Activated CD8-positive, alpha-beta T cell treated with anti-CD3 and anti-CD28 coated beads, Interleukin-2, amount 10 ng/mL, durations not matched to agents 7 days and 5 days (primary cell): ENCODE measurements around the gene IQCH. TPM values are rescaled to one million over a fixed set of nuclear protein-coding genes. Genes with fewer than 3 reads are reported as not detected.

Source experiments
- ATAC-seq: fragments of 150-1000 bp; cut with Tn5 transposase; one replicate; pipeline ENCODE4 v1.10.0; 2021; ENCODE audit warnings: moderate library complexity
- CTCF ChIA-PET: fragments of 350-600 bp; sonication (Branson Sonifier 250); formaldehyde crosslinking; loops from one replicate; lab custom pipeline; 2021; ENCODE audit warnings: antibody characterized with exemption; lab: Charles Lee
- POLR2A ChIA-PET: fragments of 350-600 bp; sonication (Branson Sonifier 250); formaldehyde crosslinking; loops from one replicate; lab custom pipeline; 2021; ENCODE audit warnings: antibody characterized with exemption; lab: Charles Lee
- DNase-seq: peaks from one replicate; pipeline ENCODE4 v3.0.0-alpha.2; 2020
- H3K27ac Mint-ChIP-seq: one replicate; pipeline ENCODE4 v1.8.0; 2021; ENCODE audit warnings: mild to moderate bottlenecking, mixed read lengths
- H3K27me3 Mint-ChIP-seq: one replicate; pipeline ENCODE4 v1.8.0; 2021; ENCODE audit warnings: low read depth, mixed read lengths
- H3K36me3 Mint-ChIP-seq: one replicate; pipeline ENCODE4 v1.8.0; 2021; ENCODE audit warnings: low read depth, mixed read lengths
- H3K4me1 Mint-ChIP-seq: one replicate; pipeline ENCODE4 v1.8.0; 2021; ENCODE audit warnings: low read depth, mixed read lengths
- H3K4me3 Mint-ChIP-seq: one replicate; pipeline ENCODE4 v1.8.0; 2021; ENCODE audit warnings: mild to moderate bottlenecking, mixed read lengths
- H3K9me3 Mint-ChIP-seq: one replicate; pipeline ENCODE4 v1.8.0; 2022; ENCODE audit warnings: mixed read lengths; ENCODE audit not compliant: insufficient read depth
- total RNA-seq, 2 experiments: library from RNA; stranded (reverse); gene quantifications; one replicate each; pipeline ENCODE4 v1.2.3, GENCODE V29; 2021

IQCH gene
- total RNA-seq, 2 experiments from 2014 or later, result 0.97 to 2.2 TPM

DNA sequence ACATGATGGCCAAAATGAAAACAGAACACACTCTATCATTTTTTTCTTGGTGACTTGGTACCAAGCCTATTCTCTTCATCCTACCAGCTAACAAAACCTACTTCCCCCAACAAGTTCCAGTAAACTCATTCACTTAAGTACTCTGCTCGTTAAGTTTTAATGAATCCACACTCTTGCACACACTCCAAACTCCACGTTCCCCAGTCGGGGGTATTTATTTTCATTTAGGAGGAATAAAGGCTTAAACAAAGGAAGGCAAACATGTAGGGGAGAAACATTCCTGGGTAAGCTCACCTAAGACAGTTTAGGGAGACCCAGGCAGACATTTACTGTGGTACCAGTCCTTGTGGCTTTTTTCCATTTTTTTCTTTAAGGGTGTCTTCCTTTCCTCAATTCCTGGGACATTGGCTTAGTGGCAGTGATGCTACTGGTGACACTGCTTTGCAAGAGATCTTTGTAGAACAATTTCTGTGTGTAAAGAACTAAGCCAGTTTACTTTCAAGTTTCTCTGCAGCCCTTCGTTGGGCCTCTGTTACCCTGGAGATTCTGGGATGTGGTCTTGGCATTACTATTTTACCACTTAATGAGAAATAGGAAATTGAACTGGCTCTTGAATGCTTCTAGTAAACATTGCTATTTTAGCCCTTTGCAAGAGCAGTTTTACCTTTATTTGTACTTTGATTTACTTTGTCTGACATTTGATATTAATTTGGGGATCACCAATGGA, 149.0 kb downstream of the IQCH start:
- H3K27ac Mint-ChIP-seq, result no peak overlapping the region
- peaks cover 14% of the 10 kb centered on the region for H3K27me3 Mint-ChIP-seq
- ChIA-PET CTCF (no interaction called here), POLR2A (no interaction called here)
- no peaks in the 10 kb centered on the region for H3K36me3 Mint-ChIP-seq
- no peaks in the 10 kb centered on the region for H3K9me3 Mint-ChIP-seq
- H3K4me3 Mint-ChIP-seq, result no peak overlapping the region
- no peak for ATAC-seq
- no peaks in the 10 kb centered on the region for H3K4me1 Mint-ChIP-seq
- no peak for DNase-seq

DNA sequence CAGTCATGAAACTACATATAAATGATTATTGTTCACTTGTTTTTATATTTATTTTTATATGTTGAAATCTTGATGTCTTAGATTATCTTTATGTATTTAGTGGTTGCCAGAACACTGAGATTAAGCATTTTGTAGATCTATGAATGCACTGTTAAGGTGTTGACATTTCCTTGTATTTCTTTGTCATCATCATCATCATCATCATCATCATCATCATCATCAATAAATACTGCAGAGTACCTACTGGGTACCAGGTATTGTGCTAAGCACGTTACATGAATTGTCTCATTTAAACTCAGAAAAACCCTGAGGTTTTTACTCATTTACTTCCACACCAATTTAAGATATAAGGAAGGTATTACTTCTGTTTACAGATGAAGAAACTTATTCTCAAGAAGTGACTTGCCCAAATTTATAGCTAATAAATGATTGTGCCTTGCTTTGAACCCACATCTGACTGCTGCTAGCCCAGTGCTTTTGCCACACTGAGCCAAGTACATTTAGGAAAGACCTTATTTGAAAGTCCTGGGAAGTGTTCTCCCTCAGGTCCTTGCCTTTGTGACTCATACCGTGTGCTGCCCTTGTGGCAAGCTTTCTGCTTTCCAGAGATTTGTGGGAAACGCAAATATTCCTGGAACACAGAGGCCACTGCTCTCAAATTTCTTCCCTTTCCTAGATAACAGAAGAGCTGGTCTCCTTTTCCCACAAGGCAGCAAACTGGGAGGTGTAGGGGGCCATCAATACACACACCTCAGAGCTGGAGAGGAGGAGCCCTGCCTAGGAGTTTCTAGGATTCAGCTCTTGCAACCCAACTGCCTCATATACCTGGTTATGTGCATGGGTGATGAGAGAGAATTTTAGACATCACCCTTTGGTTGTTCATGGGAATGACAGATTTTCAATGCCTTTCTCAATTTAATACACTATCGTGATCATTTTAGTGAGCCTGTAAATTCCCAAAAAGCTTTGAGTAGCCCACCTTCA, 150.9 kb downstream of the IQCH start:
- H3K27me3 Mint-ChIP-seq, result peaks cover 11% of the 10 kb centered on the region
- POLR2A ChIA-PET, result no interaction called here
- no peaks in the 10 kb centered on the region for H3K36me3 Mint-ChIP-seq
- H3K9me3 Mint-ChIP-seq, result no peaks in the 10 kb centered on the region
- ATAC-seq (no peak), DNase-seq (no peak)
- no peak overlapping the region for H3K4me3 Mint-ChIP-seq
- no peak overlapping the region for H3K27ac Mint-ChIP-seq
- CTCF ChIA-PET, result no interaction called here
- peaks cover 8% of the 10 kb centered on the region for H3K4me1 Mint-ChIP-seq

DNA sequence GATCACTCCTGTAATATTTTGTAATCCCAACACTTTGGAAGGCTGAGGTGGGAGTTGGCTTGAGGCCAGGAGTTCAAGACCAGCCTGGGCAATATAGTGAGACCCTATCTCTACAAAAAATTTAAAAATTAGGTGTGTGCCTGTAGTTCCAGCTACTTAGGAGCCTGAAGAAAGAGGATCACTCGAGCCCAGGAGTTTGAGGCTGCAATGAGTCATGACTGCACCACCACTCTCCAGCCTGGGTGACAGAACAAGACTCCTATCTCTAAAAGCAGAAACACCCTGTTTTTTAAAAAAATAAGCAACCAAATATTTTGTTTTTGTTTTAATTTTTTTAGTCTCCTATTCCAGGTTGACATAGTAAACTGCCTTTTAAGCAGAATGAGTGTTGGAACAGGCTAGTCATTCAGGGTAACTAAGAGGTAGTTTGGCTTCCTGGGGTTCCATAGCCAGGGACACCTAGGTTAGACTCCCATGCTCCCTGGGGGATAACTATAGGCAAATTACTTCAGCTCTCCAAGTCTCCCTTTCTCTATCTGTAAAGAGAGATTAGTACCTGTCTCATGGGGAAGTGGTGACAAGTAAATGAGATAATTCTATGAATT, 151.8 kb downstream of the IQCH start:
- peaks cover 4% of the 10 kb centered on the region for H3K9me3 Mint-ChIP-seq
- H3K36me3 Mint-ChIP-seq, result no peaks in the 10 kb centered on the region
- ChIA-PET POLR2A (no interaction called here), CTCF (no interaction called here)
- DNase-seq, result no peak
- H3K4me3 Mint-ChIP-seq, result no peak overlapping the region
- peaks cover 8% of the 10 kb centered on the region for H3K4me1 Mint-ChIP-seq
- peaks cover 9% of the 10 kb centered on the region for H3K27me3 Mint-ChIP-seq
- ATAC-seq, result no peak
- H3K27ac Mint-ChIP-seq, result no peak overlapping the region

DNA sequence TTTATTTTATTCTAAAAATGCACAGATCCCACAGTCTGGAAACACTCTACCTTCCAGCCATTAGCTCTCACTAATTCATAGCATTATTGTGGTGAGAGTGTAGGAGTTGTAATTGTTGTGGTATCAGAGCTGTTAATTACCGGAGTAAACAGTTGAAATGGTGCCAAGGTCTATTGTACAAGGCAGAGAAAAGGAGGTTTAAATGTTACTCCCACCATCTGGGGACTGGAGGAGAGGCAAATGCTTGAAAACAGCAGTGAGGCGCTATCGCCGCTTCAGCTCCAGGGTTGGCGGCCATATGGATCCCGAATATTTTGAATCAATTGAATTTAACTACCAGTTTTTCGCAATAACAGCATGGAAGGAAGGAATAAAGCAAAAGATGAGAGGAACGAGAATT, 153.2 kb downstream of the IQCH start:
- Mint-ChIP-seq H3K27me3 (peaks cover 5% of the 10 kb centered on the region), H3K4me3 (no peak overlapping the region), H3K4me1 (peaks cover 8% of the 10 kb centered on the region), H3K27ac (no peak overlapping the region), H3K9me3 (peaks cover 5% of the 10 kb centered on the region), H3K36me3 (no peaks in the 10 kb centered on the region)
- ChIA-PET POLR2A (interaction anchor here (0.6 kb wide), 1 partner anchor 100 kb away, joined by 3 read pairs; no protein-coding TSS in a partner anchor), CTCF (interaction anchor here (1.3 kb wide), 1 partner anchor 505 kb away, joined by 3 read pairs; no protein-coding TSS in a partner anchor)
- DNase-seq, result no peak
- ATAC-seq, result no peak

DNA sequence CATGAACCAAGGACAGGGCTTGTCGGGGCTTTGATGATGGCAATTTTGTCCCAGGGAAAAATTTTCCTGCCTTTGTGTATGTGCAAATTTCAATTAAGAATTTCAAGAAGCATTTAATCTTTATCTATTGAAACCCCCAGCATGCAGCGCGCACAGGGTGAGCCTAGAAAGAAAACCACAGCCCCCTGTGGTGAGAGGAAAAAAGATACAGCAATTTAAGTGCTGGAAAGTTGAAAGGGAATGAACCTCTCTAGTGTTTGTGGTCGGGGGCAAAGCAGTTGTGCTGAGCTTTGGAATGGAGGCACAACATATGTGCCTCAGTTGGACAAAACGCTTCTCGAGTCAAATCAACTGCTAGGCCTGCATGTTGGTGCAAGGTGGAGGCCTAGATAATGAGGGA, 154.6 kb downstream of the IQCH start:
- Mint-ChIP-seq H3K9me3 (peaks cover 5% of the 10 kb centered on the region), H3K27me3 (no peaks in the 10 kb centered on the region), H3K36me3 (no peaks in the 10 kb centered on the region), H3K4me1 (peaks cover 8% of the 10 kb centered on the region), H3K27ac (no peak overlapping the region), H3K4me3 (no peak overlapping the region)
- ChIA-PET CTCF (no interaction called here), POLR2A (no interaction called here)
- ATAC-seq (no peak), DNase-seq (no peak)

DNA sequence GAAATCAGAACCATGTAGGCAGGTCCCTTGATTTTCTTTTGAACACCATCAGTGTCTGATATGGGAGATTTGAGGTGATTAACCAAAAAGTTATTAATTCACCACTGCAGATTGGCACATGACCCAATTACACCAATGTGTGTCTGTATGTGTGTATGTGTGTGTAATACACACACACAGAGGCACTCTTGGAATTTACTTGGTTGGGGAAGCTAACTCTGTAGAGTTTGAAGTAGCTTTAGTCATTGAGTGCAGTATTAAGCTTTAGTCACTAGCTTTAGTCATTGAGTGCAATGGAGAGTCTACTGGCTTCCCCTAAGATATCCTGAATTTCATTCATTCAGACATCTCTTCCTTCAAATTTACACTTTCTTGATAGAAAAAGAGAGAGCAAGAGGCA, 156.9 kb downstream of the IQCH start:
- no peaks in the 10 kb centered on the region for H3K36me3 Mint-ChIP-seq
- DNase-seq (no peak), ATAC-seq (no peak)
- no peak overlapping the region for H3K27ac Mint-ChIP-seq
- no peaks in the 10 kb centered on the region for H3K27me3 Mint-ChIP-seq
- peaks cover 5% of the 10 kb centered on the region for H3K9me3 Mint-ChIP-seq
- no peak overlapping the region for H3K4me3 Mint-ChIP-seq
- peaks cover 8% of the 10 kb centered on the region for H3K4me1 Mint-ChIP-seq
- CTCF ChIA-PET, result no interaction called here
- POLR2A ChIA-PET, result no interaction called here

DNA sequence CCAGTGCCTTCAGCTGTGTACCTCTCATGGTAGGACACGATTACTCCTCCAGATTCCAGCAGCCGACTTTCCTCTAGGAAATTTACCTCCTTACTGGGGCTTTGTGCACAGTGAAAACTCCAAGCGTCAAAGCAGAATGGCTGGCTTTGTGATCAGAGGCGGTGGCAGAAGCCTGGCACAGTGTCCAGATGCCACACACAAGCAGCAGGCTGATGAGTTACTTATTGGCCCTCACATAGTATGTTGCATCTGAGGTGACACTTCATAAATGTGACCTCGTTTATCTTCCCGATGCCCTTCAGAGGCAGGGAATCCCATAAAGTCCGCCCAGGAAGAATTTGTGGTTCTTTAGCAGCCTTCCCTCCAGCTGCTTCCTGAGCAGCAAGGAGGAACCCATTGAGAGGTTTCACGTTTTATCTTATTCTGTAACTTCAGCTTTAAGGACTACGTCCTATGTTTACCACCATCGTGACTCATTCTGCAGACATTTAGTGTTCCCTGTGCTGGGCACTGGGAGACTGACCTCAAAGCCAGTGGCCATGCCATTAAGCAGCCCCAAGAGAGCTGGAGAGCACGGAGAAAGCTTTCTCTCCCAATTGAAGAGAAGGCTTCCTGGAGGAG, 159.3 kb downstream of the IQCH start:
- no peaks in the 10 kb centered on the region for H3K27me3 Mint-ChIP-seq
- DNase-seq, result no peak
- no peak overlapping the region for H3K4me3 Mint-ChIP-seq
- H3K27ac Mint-ChIP-seq, result no peak overlapping the region
- H3K4me1 Mint-ChIP-seq, result peaks cover 8% of the 10 kb centered on the region
- CTCF ChIA-PET, result interaction anchor here (0.7 to 1.6 kb wide), 3 partner anchors 17 to 63 kb away, joined by 3 to 5 read pairs (median 3); no protein-coding TSS in a partner anchor
- peaks cover 5% of the 10 kb centered on the region for H3K9me3 Mint-ChIP-seq
- no peaks in the 10 kb centered on the region for H3K36me3 Mint-ChIP-seq
- no peak for ATAC-seq
- POLR2A ChIA-PET, result no interaction called here

DNA sequence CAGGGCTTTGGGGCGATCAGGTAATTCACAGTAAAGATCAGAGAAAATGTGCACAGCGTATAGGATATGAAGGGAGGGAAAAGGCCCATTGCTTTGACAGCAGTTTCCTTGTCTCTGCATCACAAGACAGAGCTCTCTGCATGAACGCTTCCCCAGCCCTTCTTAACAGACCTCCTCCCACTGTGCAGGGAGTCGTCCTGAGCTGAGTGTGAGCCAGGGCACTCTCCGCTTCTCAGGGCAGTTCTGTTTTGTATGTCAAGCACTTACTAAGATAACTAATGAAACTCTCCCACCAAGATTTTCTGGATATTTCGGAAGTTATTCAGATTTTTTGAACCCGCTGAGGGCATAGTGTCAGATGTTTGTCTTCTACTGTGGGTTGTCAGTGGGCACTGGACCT, 160.6 kb downstream of the IQCH start:
- peaks cover 5% of the 10 kb centered on the region for H3K9me3 Mint-ChIP-seq
- DNase-seq, result no peak
- H3K27me3 Mint-ChIP-seq, result no peaks in the 10 kb centered on the region
- H3K36me3 Mint-ChIP-seq, result no peaks in the 10 kb centered on the region
- no peak overlapping the region for H3K27ac Mint-ChIP-seq
- ChIA-PET POLR2A (no interaction called here), CTCF (interaction anchor here (0.7 kb wide), 1 partner anchor 18 kb away, joined by 3 read pairs; no protein-coding TSS in a partner anchor)
- H3K4me3 Mint-ChIP-seq, result no peak overlapping the region
- peaks cover 3% of the 10 kb centered on the region for H3K4me1 Mint-ChIP-seq
- ATAC-seq, result no peak

DNA sequence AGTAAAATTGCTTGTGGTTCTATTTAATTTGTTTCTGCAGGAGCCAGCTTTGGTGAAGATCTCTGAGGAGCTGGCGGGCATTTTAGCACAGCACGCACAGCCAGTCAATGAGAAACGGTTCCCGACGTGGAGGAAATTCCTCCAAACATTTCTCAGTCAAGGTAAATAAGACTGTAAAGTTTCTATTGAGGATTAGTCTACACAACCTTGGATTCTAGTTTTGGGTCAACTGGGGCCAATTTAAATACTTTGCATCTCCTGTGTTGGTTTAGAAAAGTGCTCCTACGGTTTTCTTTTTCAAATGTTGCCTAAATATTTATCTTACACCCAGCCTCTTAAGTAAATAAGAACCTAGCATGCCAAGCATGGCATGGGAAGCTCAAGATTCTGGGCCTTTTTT, 162.3 kb downstream of the IQCH start:
- Mint-ChIP-seq H3K36me3 (no peaks in the 10 kb centered on the region), H3K27me3 (no peaks in the 10 kb centered on the region), H3K4me1 (no peaks in the 10 kb centered on the region), H3K27ac (no peak overlapping the region), H3K4me3 (no peak overlapping the region), H3K9me3 (no peaks in the 10 kb centered on the region)
- ATAC-seq (no peak), DNase-seq (no peak)
- ChIA-PET POLR2A (no interaction called here), CTCF (no interaction called here)

DNA sequence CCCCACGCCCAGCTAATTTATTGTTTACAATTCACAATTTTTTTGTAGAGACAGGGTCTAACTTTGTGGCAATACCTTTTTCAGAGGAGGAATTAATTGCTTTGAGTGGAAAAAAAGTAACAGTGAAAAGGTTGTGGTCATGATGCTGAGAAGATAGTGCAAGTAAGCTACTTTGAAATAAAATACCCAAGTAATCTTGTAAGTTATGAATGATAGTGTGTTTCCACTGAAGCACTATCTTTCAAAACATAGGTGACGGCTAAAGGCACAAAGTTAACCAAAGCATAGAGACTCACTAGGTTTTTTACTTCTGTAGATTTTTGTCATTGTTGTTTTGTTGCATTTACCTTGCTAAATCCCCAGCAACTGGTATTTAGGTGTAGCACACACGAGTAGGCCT, 165.1 kb downstream of the IQCH start:
- POLR2A ChIA-PET, result interaction anchor here (0.7 kb wide), 1 partner anchor 9 kb away, joined by 3 read pairs; no protein-coding TSS in a partner anchor
- no peak for ATAC-seq
- H3K27ac Mint-ChIP-seq, result no peak overlapping the region
- H3K9me3 Mint-ChIP-seq, result no peaks in the 10 kb centered on the region
- CTCF ChIA-PET, result interaction anchor here (1.3 kb wide), 1 partner anchor 13 kb away, joined by 5 read pairs; no protein-coding TSS in a partner anchor
- H3K4me3 Mint-ChIP-seq, result no peak overlapping the region
- DNase-seq, result no peak
- H3K4me1 Mint-ChIP-seq, result no peaks in the 10 kb centered on the region
- no peaks in the 10 kb centered on the region for H3K27me3 Mint-ChIP-seq
- no peaks in the 10 kb centered on the region for H3K36me3 Mint-ChIP-seq

DNA sequence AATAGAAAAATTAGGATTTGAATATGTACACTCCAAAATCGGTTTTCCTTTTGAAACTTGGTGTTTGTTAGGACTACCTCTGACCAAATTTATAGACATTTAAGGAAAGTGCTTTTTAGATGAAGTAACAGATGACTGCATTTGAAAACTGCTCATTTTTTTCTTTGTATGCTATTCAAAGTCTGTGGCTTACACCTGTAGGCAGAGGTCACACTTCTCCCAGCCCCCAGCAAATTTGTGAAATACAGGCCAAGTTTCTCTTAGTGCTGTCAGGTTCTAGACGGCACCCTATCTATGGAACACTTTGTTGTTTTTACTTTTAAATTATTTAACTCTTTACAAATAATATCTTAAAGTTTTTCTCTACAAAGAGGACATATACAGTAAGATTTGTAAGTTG, 165.6 kb downstream of the IQCH start:
- no peaks in the 10 kb centered on the region for H3K36me3 Mint-ChIP-seq
- DNase-seq, result no peak
- H3K27ac Mint-ChIP-seq, result no peak overlapping the region
- ChIA-PET CTCF (no interaction called here), POLR2A (no interaction called here)
- H3K4me1 Mint-ChIP-seq, result no peaks in the 10 kb centered on the region
- H3K9me3 Mint-ChIP-seq, result no peaks in the 10 kb centered on the region
- H3K27me3 Mint-ChIP-seq, result no peaks in the 10 kb centered on the region
- no peak for ATAC-seq
- no peak overlapping the region for H3K4me3 Mint-ChIP-seq
